ENCODE data around the gene ACTN1. TPM values are rescaled to one million over a fixed set of nuclear protein-coding genes. Genes with fewer than 3 reads are reported as not detected.

The ACTN1 gene
- total RNA-seq, 1 donor from 2014 or later, result 72.9 TPM

DNA sequence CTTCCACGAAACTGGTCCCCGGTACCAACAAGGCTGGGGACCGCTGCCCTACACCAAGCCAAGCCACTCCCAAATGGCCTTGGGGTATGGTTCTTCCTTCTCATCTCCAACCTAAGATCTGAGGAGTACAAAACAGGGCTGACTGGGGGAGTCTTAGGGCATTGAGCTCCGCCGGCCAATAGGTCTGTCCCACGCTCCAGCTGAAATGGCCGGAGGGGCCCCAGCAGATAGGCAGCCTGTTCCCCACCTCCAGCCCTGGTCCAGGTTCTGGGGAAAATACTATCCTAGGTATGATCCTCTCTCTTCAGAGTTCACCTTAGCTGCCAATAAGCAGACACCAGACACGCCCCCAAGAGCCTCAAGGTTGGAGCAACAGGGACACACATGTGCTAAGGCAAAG is 90.2 kb downstream of the ACTN1 start:
- no peak for DNase-seq

DNA sequence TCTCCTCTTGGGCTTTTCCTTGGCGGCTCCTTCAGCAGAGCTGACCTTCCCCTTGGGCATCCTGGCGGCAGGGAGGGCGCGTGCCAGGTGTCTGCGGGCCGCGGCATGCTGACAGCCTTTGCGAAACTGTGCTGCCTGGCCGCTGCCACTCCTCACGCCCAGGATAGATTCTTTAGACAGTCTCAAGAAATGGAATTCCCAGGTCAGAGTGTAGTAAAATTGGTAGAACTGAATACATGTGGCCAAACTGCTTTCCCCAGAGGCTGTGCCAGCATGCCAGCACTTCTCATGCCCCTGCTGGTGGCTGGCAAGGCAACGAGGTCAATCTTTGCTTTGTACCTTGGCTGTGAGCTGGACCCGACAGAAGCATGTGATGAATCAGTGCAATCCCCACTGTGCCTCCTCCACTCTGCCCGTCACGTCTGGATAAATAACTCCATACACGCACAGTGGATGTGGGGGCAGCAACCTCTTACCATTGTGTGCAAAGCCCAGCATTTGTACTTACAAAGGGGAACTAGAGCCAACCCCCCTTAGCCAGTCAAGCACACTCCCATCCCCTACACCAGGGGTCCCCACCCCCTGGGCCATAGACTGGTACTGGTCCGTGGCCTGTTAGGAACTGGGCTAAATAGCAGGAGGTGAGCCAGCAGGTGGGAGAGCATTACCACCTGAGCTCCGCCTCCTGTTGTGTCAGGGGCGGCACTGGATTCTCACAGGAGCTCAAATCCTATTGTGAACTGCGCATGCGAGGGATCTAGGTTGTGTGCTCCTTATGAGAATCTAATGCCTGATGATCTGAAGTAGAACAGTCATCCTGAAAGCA is 90.9 kb downstream of the ACTN1 start:
- DNase-seq, result no peak

- peak; percentile 13 for DNase-seq
Measured at GRCh38 chr14:68886109-68886434, 93.0 kb downstream of the ACTN1 start.

- no peak for DNase-seq
Measured at GRCh38 chr14:68885226-68886108, 93.6 kb downstream of the ACTN1 start.

GRCh38 chr14:68884031-68885030 is 94.8 kb downstream of the ACTN1 start:
- DNase-seq, result peak; percentile 19

DNA sequence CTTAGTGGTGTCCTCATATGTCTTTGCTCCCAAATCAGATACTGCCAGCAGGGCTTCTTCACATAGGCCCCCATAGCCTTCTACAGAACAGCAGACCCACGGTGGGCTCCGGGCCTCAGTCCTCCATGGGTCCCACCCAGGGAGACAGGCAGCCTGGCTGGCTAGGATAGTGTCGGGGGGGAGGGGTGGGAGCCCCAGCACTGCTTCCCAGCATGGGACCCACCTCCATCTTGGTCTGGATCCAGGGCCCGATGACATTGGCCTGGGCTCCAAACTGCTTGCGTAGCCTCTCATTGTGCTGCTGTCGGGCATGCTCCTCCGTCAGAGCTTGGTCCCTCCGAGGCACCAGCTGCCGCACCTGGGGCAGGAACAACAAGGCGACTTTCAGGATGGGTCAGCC is 96.9 kb downstream of the ACTN1 start:
- no peak for DNase-seq

DNA sequence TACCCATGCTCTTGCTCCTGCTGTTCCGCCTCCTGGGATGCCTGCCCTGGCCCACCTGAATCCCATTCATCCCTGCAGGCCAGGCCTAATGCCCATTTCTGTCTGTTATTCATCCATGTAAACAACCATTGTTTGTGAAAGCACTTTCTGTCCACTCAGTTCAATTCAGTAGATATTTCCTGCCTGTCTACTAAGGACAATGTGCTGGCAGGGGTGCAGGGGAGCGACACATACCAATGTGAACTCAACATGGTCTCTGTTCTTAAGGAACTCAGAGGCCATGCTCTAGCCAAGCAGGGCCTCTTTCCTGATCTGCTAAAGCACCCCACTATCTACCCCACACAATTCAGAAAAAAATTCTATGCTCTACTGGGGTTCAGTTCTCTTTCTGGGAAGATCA is 97.7 kb downstream of the ACTN1 start:
- no peak for DNase-seq

DNA sequence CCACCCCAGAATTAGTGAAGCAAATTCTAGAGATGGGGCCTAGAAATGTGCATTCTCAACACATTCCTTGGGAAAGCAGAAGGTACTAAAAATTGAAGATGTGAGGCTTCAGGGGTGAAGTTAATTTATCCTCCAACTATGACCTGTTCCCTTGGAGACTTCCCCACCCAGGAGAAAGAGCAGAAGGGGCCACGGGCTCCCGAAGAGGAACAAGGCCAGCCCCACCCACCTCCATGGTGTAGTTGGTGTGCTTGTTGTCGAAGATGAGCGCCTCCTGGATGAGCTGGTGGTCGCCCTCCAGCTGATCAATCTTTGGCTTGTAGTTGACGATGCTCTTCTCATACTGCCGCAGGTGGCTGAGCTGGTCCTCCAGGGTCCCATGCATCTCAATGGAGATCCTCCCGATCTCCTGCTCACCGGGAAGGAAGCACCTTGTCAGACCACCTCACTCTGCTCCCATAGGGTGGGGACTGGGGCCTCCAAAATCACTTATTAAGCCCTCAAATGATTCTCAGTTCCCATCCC is 98.5 kb downstream of the ACTN1 start:
- no peak for DNase-seq

GRCh38 chr14:68879841-68880575 is 99.1 kb downstream of the ACTN1 start:
- no peak for DNase-seq

DNA sequence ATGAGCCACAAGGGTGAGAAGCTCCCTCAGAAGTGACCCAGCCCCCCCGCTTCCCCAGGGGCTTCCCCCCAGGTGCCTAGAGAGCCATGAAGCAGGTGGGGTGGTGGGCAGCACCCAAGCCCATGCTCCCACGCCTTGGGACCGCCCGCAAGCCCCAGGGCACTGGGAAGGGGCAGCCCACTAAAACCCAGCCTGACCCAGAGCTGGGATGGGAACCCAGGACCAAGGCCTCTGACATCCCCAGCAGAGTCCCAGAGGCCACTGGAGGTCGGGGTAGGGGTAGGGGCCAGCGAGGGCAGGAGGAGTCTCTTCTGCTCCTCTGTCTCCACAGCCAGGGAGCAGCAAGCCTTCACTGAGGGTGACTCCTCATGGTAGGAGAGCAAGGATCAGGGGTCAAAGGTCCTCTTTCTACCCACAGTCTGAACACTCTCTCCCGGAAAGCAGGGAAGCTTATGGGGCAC is 99.8 kb downstream of the ACTN1 start:
- no peak for DNase-seq

DNA sequence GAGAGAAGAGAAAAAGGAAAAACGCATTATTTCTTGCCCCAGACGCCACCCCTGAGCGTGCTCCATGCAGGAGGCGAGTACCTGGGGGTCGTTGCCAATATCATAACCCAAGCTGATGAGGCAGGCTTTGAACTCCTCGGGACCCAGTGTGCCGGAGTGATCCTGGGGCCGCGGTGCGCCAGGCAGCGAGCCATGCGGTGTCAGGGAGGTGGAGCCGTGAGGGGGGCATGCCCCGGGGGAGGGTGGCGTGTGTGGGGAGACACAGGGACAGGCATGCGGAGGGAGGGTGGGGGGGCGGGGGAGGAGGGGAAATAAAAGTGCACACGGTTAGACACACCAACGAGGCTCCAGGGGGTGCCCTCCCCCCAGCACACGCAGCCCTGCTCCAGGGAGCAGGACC is 100.2 kb downstream of the ACTN1 start:
- no peak for DNase-seq

GRCh38 chr14:68877993-68878575 is 101.0 kb downstream of the ACTN1 start:
- DNase-seq, result no peak

DNA sequence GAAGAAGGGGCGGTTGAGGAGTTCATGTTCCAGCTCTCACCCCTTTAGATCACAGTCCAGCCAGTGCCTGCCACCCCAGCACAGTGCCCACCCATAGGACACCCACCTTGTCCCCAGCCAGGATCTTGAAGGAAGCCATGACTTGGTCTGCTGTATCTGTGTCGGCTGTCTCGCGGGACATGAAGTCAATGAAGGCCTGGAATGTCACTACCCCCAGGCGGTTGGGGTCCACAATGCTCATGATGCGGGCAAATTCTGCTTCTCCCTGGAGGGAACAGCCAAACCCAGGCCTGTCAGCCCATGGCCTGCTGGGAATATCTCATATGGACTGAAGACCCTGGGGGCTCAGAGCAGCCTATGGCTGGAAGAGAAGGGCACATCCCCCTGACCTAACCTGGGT is 102.1 kb downstream of the ACTN1 start:
- no peak for DNase-seq

- peak; percentile 38 for DNase-seq
Measured at GRCh38 chr14:68874746-68875155, 104.4 kb downstream of the ACTN1 start.

GRCh38 chr14:68873376-68873775 is 105.7 kb downstream of the ACTN1 start:
- no peak for DNase-seq

DNA sequence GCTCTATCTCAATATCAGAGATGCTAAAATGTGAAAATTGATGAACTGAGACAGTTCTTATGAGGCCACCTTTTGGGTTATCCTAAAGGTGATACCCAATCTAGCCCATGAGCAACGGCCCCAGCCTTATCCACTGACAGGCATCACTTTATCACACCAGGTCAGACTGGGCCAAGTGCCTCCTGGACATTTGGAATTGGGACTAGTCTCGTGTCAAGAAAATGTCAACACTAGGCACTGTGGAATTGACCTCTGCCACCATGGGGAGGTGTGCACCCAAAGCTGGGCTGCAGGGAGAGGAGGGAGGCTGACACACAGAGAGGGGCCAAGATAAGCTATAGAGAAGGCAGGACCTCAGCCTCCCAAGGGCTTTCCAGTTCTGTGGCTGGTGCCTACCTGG is 107.7 kb downstream of the ACTN1 start:
- no peak for DNase-seq

- DNase-seq, result no peak
Measured at GRCh38 chr14:68866991-68867533, 112.0 kb downstream of the ACTN1 start.

DNA sequence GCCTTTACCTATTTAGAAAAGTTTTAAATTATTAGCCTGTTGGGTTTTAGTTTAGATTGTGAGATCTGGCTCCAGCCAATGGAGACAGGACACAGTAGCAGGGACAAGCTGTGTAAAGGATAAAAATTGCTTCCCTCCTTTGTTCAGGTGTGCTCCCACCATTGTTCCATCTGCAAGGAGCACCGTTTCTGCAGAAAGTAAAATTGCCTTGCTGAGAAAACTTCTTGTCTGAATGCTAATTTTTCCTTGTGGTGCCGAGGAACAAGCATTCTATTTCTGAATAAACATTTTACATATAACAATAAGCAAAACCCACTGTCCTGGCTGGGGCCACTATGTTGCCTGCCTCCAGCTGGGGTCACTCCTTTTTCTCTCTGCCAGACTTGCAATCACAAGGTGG is 113.6 kb downstream of the ACTN1 start:
- no peak for DNase-seq

- DNase-seq, result no peak
Measured at GRCh38 chr14:68864361-68864750, 114.7 kb downstream of the ACTN1 start.

- no peak for DNase-seq
Measured at GRCh38 chr14:68863610-68864360, 115.3 kb downstream of the ACTN1 start.
